Ascending aorta (tissue), 2 donors: ENCODE measurements around the gene CTCF. TPM values are rescaled to one million over a fixed set of nuclear protein-coding genes. Genes with fewer than 3 reads are reported as not detected.

Experiments used
- DNase-seq, 2 donors: peaks; one replicate each; pipeline ENCODE4 v3.0.0-alpha.2; 2019; ENCODE audit warnings: low spot score in 2 of 2
- H3K27ac ChIP-seq, 2 donors: fragments of 200-600 bp; sonication (generic); one replicate each; pipeline ENCODE4 v1.5.1; 2016 to 2017; ENCODE audit warnings: mild to moderate bottlenecking in 1 of 2
- H3K27me3 ChIP-seq: fragments of 200-600 bp; sonication (generic); one replicate; pipeline ENCODE4 v1.5.1; 2017
- H3K36me3 ChIP-seq, 2 donors: fragments of 200-600 bp; sonication (generic); one replicate each; pipeline ENCODE4 v1.5.1; 2016
- H3K4me1 ChIP-seq, 2 donors: fragments of 200-600 bp; sonication (generic); one replicate each; pipeline ENCODE4 v1.5.1; 2016 to 2017; ENCODE audit warnings: mild to moderate bottlenecking in 1 of 2
- H3K4me3 ChIP-seq, 2 donors: fragments of 200-600 bp; sonication (generic); one replicate each; pipeline ENCODE4 v1.5.1; 2016 to 2017; ENCODE audit warnings: mild to moderate bottlenecking in 1 of 2
- H3K9me3 ChIP-seq, 2 donors: fragments of 200-600 bp; sonication (generic); one replicate each; pipeline ENCODE4 v1.5.1; 2016
- CTCF ChIP-seq, 3 experiments: fragments of 200-600 bp in 2 of 3; fragments of 450-650 bp in 1 of 3; sonication (generic) in 2 of 3; IDR thresholded peaks; one replicate each; pipeline ENCODE4 v1.5.1; 2016 to 2019; ENCODE audit warnings: antibody characterized with exemption in 3 of 3, mild to moderate bottlenecking in 1 of 3, moderate library complexity in 1 of 3
- intact Hi-C: fragments of 100-400 bp; cut with DNase I; formaldehyde crosslinking; loops from one replicate; pipeline ENCODE4 v1.15.1; 2023
- total RNA-seq: library from RNA; depleted of rRNA; stranded (reverse); fragments of >200 nt; gene quantifications from one replicate; pipeline ENCODE4 v1.1.0, GENCODE V29; 2016

Gene CTCF
- total RNA-seq, 1 donor from 2014 or later, result 38.6 TPM

GRCh38 chr16:67528222-67528869 lies 34.0 kb upstream of the CTCF start, which contains the start of gene RIPOR1:
TSS of gene RIPOR1 (plus strand) at chr16:67528829. CDS start at chr16:67538447, 9,618 bp downstream.
- Histone ChIP-seq H3K36me3 (no peaks in the 10 kb centered on the region), H3K27ac (peak within 1 kb of the TSS; percentile 93 to 99), H3K4me3 (peak within 1 kb of the TSS; percentile 77 to 97), H3K4me1 (peaks cover 7 to 9% of the 10 kb centered on the region in 2 donors), H3K27me3 (no peaks in the 10 kb centered on the region), H3K9me3 (no peaks in the 10 kb centered on the region)
- DNase-seq, result peak in 1 of 2 donors; percentile 85
- TF ChIP-seq CTCF (IDR thresholded peaks at IDR 0.05), result peak in 1 of 3 experiments; percentile 11
- intact Hi-C loops, result loop anchor here (5.0 to 10.0 kb wide), 3 partner anchors 279 to 436 kb away; partner anchors contain the start of genes PSMB10, RANBP10, SLC12A4 and TSNAXIP1

- H3K36me3 ChIP-seq, result no peaks in the 10 kb centered on the region
- TF ChIP-seq CTCF (IDR thresholded peaks at IDR 0.05), result no peak
- H3K27me3 ChIP-seq, result no peaks in the 10 kb centered on the region
- peak overlapping the region; percentile 77 to 97 for H3K4me3 ChIP-seq
- peak overlapping the region; percentile 93 to 99 for H3K27ac ChIP-seq
- intact Hi-C loops, result loop anchor here (5.0 to 10.0 kb wide), 3 partner anchors 278 to 436 kb away; partner anchors contain the start of genes PSMB10, RANBP10, SLC12A4 and TSNAXIP1
- peaks cover 7 to 9% of the 10 kb centered on the region in 2 donors for H3K4me1 ChIP-seq
- no peaks in the 10 kb centered on the region for H3K9me3 ChIP-seq
- no peak for DNase-seq
Measured at GRCh38 chr16:67528870-67529581, 33.3 kb upstream of the CTCF start.

- Histone ChIP-seq H3K4me1 (peaks cover 7 to 9% of the 10 kb centered on the region in 2 donors), H3K9me3 (no peaks in the 10 kb centered on the region), H3K27me3 (no peaks in the 10 kb centered on the region), H3K36me3 (no peaks in the 10 kb centered on the region), H3K27ac (peak overlapping the region; percentile 93 to 99), H3K4me3 (peak overlapping the region; percentile 77 to 97)
- no peak for TF ChIP-seq CTCF (IDR thresholded peaks at IDR 0.05)
- DNase-seq, result no peak
- intact Hi-C loops, result loop anchor here (1.0 to 10.0 kb wide), 6 partner anchors 8 to 435 kb away; partner anchors contain the start of genes ACD, CTCF, PARD6A and PSMB10
Measured at GRCh38 chr16:67529582-67530012, 32.7 kb upstream of the CTCF start.

GRCh38 chr16:67530013-67530939 lies 32.0 kb upstream of the CTCF start:
- Histone ChIP-seq H3K36me3 (no peaks in the 10 kb centered on the region), H3K4me3 (peak overlapping the region; percentile 77 to 97), H3K4me1 (peaks cover 7 to 9% of the 10 kb centered on the region in 2 donors), H3K9me3 (no peaks in the 10 kb centered on the region), H3K27ac (peak overlapping the region; percentile 93 to 99), H3K27me3 (no peaks in the 10 kb centered on the region)
- DNase-seq, result peak; percentile 69 to 94
- TF ChIP-seq CTCF (IDR thresholded peaks at IDR 0.05), result no peak
- intact Hi-C loops, result loop anchor here (1.0 kb wide), 3 partner anchors 9 to 130 kb away; partner anchors contain the start of genes ACD, CTCF and PARD6A

GRCh38 chr16:67531247-67531646 lies 31.1 kb upstream of the CTCF start:
- intact Hi-C loops, result no loop called here
- H3K9me3 ChIP-seq, result no peaks in the 10 kb centered on the region
- peak overlapping the region; percentile 93 to 99 for H3K27ac ChIP-seq
- no peak for TF ChIP-seq CTCF (IDR thresholded peaks at IDR 0.05)
- DNase-seq, result no peak
- no peaks in the 10 kb centered on the region for H3K27me3 ChIP-seq
- no peaks in the 10 kb centered on the region for H3K36me3 ChIP-seq
- peak overlapping the region; percentile 77 to 97 for H3K4me3 ChIP-seq
- peaks cover 7 to 9% of the 10 kb centered on the region in 2 donors for H3K4me1 ChIP-seq
